GM19438 (cell line): ENCODE data around the gene UCP2.

Experiments used
- ATAC-seq: cut with Tn5 transposase; IDR thresholded peaks from one replicate; pipeline ENCODE4 v1.9.1; 2021; ENCODE audit warnings: low read depth; ENCODE audit not compliant: unreplicated experiment

UCP2 gene

DNA sequence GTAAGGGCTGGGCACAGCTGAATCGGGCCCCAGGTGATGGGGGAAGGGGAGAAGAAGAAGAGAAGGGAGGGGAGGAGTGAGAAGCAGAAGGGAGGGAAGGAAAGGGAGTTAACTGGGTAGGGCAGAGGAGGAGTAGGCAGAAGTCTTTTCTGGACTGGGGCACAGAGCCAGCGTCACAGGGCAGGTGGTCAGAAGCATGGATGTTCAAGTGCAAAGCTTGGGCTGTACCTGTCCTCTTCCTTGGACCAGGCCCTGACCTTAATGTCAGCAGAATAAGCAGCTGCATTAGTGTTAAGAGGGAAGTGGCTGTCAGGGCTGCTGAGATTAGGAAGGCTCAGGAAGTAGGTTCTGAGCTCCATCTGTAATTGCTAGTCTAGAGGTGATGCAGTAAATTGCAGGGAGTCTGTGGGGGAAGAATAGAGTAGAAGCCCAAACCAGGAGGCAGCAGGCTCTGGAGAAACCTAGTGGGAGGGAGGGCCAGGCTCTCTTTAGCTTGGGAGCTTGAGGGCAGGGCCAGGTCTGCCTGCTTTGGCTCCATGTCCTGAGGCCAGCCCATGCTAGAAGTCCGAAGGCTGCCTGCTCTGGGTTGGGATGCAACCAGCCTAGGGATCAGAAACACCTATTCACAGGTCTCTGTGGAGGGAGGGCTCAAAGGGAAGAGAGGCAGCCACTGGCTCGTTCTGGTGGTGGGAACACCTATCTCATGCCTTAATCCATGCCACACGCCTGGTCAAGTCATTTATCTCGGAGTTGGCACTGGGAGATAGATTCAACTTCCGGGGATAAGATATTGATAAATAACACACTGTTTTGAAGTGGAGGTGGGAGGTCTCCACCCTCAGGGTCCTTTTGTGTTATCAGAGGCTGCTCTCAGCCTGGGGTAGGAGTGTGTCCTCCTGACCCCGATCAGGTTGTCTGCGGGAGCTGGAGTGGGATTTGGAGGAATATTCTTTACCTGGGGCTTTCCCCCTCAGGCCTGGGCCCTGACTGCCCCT, 28.0 kb upstream of the UCP2 start:
- no peak for ATAC-seq

GRCh38 chr11:74009675-74010305, 27.1 kb upstream of the UCP2 start:
- no peak for ATAC-seq

- no peak for ATAC-seq
Observed at GRCh38 chr11:74009230-74009547, 26.5 kb upstream of the UCP2 start.

GRCh38 chr11:74008373-74009229, 26.0 kb upstream of the UCP2 start, which contains the start of gene UCP3:
Gene UCP3, minus strand, starts transcription at chr11:74009085. Its CDS starts 2,043 bp downstream, at chr11:74007042.
- ATAC-seq = no peak

- ATAC-seq = no peak
Observed at GRCh38 chr11:74007691-74008372, 25.2 kb upstream of the UCP2 start.

- no peak for ATAC-seq
Observed at GRCh38 chr11:74006743-74007304, 24.2 kb upstream of the UCP2 start.

- no peak for ATAC-seq
Observed at GRCh38 chr11:74005721-74006517, 23.3 kb upstream of the UCP2 start.

GRCh38 chr11:74004759-74005615, 22.3 kb upstream of the UCP2 start:
- ATAC-seq = no peak

- no peak for ATAC-seq
Observed at GRCh38 chr11:74004046-74004695, 21.5 kb upstream of the UCP2 start.

GRCh38 chr11:74002832-74003231, 20.2 kb upstream of the UCP2 start:
- ATAC-seq = no peak

DNA sequence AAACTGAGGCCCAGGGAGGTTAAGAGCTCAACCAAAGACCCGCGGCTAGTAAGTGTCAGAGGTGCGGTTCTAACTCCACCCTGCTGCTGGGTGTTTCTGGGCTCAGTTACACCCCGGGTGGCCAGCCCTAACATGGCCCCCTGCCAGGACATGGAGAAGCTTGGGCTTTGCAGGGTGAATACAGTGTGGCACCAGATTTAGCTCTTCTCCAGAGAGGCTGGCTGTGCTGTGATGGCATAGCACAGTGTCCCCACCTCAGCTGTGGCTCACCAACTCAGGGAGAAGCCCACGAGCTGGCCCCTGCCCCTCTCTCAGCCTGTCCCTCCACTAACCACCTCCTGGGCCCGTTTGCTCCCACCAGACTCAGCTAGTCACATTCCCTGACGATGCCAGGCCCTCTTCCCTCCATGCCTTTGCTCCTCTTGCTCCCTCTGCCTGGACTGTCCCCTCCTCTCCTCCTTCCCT, 19.2 kb upstream of the UCP2 start:
- no peak for ATAC-seq

GRCh38 chr11:74000307-74001133, 17.9 kb upstream of the UCP2 start:
- no peak for ATAC-seq

DNA sequence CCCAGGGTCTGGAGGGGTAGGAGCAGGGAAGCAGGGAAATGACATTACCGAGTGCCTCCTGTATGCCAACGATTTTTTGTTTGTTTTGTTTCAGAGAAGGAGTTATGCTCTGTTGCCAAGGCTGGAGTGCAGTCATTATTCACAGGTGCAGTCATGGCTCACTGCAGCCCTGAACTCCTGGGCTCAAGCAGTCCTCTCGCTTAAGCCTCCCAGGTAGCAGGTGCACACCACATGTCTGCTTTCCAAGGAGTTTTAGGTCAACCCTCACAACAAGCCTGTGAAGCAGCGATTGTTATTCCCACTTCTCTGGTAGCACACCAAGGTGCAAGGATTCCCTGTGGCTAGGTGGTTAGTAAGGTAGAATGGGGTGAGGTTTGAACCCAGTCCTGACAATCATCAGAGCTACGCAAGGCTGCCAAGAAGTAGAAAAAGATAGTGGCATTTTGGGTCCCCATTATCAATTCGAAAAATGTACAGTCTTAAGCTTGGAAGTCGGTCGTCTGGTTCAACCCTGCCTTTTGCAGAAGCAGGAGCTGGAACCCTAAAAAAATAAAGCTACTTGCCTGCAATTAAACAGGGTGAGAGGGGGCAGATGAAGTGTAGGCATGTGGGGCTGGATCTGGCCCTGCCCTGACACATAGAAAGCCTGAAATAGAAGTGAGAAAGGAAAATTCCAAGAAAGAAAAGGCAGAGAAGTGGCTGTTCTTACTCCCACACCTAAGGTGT, 17.1 kb upstream of the UCP2 start:
- ATAC-seq = no peak

GRCh38 chr11:73998846-73999575, 16.4 kb upstream of the UCP2 start:
- ATAC-seq = no peak

DNA sequence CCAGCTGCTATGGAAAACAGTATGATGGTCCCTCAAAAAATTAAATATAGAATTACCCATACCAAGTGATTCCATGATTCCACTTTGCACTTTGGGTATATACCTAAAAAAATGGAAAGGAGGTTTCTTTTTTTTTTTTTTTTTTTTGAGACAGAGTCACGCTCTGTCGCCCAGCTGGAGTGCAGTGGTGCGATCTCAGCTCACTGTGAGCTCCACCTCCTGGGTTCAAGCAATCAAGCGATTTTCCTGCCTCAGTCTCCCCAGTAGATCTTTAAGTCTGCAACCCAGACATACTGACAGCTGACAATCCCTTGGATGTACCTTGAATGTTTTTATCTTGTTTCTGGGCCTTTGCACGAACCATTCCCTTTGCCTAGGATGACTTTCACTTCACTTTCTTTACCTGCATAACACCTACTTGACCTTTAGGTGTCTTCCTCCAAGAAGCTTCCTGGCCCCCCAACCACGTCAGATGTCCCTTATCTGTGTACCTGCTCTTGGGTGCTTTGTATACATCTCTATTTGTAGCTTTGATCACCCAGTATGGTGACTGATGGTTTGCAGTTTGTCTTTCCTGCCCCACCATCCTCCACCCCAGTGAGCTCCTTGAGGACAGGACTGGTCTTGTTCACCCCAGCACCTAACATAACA, 14.6 kb upstream of the UCP2 start:
- no peak for ATAC-seq
